Neuron (in vitro differentiated cells): ENCODE results near the gene AURKAIP1.
A peak's percentile ranks its signal among the peaks of the same experiment; 100 is the strongest.

ENCODE experiments used
- H2AFZ ChIP-seq: one replicate; pipeline ENCODE4 v1.6.1; 2013; ENCODE audit warnings: low read depth, mild to moderate bottlenecking, inconsistent platforms, low read length, moderate library complexity
- H3K27me3 ChIP-seq: one replicate; pipeline ENCODE4 v1.6.1; 2013; ENCODE audit warnings: low read length; ENCODE audit not compliant: insufficient read depth
- H3K36me3 ChIP-seq: one replicate; pipeline ENCODE4 v1.6.1; 2013; ENCODE audit warnings: low read length; ENCODE audit not compliant: insufficient read depth
- H3K4me1 ChIP-seq: one replicate; pipeline ENCODE4 v1.6.1; 2013; ENCODE audit warnings: low read length; ENCODE audit not compliant: insufficient read depth
- H3K4me3 ChIP-seq: 2 replicates; pipeline ENCODE4 v1.5.1; 2013; ENCODE audit warnings: mild to moderate bottlenecking, low read length, moderate library complexity
- H3K9me3 ChIP-seq: one replicate; pipeline ENCODE4 v1.6.1; 2013; ENCODE audit warnings: low read length

Gene AURKAIP1

DNA sequence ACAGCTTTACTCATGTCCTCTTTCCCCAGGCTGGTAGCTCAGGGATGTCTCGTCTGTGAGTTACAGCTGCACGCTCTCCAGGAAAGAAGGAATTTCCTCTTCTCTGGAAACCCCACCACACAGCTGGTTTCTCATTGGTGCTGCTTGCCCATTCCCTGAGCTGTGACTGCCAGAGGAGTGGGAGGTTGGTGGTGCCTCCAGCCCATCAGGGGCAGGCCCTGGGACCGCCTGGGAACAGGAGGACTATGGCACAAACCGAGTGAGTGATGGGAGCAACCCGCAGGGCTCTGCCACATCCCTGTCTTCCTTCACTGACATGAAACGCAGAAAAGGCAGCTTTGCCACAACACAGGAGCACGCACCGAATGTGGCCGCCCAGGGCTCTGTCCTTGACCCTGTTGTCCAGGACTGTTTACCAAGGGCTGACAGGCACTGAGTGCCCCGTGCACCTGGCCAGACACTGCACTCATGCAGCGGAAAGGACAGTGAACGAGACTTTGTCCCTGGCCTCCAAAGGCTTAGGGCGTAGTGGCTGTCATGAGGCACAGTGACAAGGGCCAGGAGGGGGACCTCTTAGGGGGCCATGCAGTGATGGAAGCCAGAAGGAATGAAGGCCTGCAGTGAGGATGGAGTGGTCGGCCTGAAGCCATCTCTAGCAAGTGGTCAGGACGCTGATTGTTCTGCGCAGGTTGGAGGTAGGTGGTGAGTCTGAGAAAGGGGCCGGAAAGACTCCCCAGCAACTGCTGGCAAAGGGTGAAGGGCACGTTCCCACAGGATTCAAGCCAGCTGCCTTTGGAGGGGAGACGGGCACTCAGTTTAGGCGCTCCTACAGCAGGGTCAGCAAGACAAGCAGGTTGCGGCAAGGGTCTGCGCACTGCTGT lies 25.8 kb upstream of the AURKAIP1 start:
- no peaks in the 10 kb centered on the region for H3K27me3 ChIP-seq
- H2AFZ ChIP-seq = no peak overlapping the region
- H3K9me3 ChIP-seq = no peaks in the 10 kb centered on the region
- peaks cover 56% of the 10 kb centered on the region for H3K36me3 ChIP-seq
- H3K4me1 ChIP-seq = peaks cover 22% of the 10 kb centered on the region
- peak overlapping the region; percentile 66 for H3K4me3 ChIP-seq

DNA sequence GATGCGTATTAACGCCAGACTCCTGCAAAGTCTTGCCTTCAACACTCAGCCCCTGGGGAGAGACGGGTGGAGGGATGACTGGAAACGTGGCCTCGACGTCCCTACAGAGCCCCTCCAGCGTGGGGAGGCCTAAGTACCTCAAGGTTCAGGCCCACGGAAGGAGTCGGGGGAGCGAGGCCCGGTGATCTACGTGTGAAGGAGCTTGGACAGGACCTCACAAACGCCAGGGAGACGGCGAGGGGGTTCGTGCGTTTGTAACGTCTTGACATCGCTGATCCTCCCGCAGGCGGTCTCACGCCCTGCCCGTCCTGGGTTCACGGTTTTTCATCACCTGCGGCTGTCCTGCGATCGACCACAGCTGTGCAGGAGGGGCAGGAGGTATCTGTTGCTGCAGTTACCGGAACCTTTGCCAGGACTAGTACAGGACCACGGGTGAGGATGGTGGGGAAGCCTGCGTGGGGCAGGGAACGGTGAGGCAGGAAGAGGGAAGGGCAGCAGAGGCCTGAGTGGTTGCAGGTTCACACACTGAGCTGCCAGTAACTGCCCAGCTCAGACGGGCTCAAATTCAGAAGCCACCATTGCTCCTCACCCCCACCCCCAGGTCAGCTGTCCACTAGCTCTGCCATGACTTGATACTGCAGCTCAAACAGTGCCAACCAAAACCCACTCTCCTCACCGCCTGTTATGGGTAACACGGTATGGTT lies 25.0 kb upstream of the AURKAIP1 start:
- Histone ChIP-seq H3K4me1 (peaks cover 22% of the 10 kb centered on the region), H2AFZ (no peak overlapping the region), H3K9me3 (no peaks in the 10 kb centered on the region), H3K4me3 (peak overlapping the region; percentile 66), H3K27me3 (no peaks in the 10 kb centered on the region), H3K36me3 (peaks cover 55% of the 10 kb centered on the region)

DNA sequence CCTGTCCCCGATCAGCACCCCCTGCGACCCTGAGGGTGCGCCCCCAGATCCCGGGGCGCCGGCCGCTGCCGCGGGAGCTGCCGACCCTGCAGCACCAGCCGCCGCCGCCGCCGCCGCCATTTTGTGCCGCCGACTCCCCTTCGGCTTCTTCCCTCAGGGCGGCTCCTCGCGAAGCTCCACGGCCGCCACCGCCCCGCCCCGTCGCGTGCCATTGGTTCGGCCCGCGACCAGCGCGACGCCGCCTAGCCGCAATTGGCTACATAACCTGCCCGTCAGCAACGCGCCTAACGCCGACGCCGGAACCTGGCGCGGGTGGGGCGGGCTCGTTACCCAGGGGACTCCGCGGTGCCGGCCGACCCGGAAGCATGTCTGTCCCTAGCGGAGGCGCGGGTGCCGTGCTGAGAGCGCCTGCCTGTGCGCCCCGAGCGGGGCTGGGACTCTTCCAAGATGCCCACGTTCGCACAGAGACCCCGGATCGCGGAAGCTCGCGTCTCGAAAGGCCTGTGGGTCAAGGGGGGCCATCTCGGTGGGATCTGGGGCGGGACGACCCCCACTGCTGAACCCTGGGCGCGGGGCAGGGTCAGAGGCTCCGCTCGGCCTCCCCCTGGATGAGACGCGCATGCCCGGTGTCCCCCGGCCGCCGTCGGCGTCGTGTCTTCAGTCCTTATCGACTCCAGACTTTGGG lies 24.3 kb upstream of the AURKAIP1 start, which contains the start of gene CCNL2:
CCNL2 (minus strand) TSS at position 149 of the 685 bp plus-strand sequence; CDS start at position 120, 29 bp downstream.
- H3K9me3 ChIP-seq = no peaks in the 10 kb centered on the region
- peaks cover 50% of the 10 kb centered on the region for H3K36me3 ChIP-seq
- peak within 1 kb of the TSS; percentile 72 for H3K4me3 ChIP-seq
- no peaks in the 10 kb centered on the region for H3K27me3 ChIP-seq
- peaks cover 22% of the 10 kb centered on the region for H3K4me1 ChIP-seq
- H2AFZ ChIP-seq = peak within 1 kb of the TSS; percentile 44

DNA sequence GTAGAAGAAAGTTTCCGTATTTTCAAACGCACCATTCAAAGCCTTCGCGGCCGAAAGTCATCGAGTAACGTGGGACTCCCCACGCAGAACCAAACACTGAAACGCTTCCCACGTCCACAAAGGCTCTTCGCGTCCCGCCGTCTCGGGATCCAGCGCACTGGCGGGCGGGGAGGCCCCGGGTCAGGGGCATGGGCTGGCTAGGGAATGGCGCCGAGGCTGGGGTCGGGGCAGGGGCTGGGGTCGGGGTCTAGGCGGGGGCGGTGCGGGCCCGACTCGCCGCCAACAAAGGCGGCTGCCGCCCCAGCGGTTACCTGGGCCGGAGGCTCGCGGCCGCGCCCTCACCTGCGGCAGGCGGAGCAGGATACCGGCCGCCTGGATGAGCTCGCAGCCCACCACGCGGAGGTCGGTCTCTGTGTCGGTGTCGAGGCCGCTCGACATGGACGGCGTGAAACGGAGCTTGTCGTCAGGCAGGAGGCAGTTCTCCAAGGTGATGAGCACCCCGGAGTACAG lies 23.7 kb upstream of the AURKAIP1 start:
- Histone ChIP-seq H3K4me1 (peaks cover 22% of the 10 kb centered on the region), H3K27me3 (no peaks in the 10 kb centered on the region), H2AFZ (peak overlapping the region; percentile 44), H3K36me3 (peaks cover 53% of the 10 kb centered on the region), H3K9me3 (no peaks in the 10 kb centered on the region), H3K4me3 (peak overlapping the region; percentile 72)

- peaks cover 22% of the 10 kb centered on the region for H3K4me1 ChIP-seq
- H3K9me3 ChIP-seq = no peaks in the 10 kb centered on the region
- H3K27me3 ChIP-seq = no peaks in the 10 kb centered on the region
- H3K4me3 ChIP-seq = peak overlapping the region; percentile 72
- peaks cover 56% of the 10 kb centered on the region for H3K36me3 ChIP-seq
- no peak overlapping the region for H2AFZ ChIP-seq
Measured at GRCh38 chr1:1397839-1398523, 23.0 kb upstream of the AURKAIP1 start.

DNA sequence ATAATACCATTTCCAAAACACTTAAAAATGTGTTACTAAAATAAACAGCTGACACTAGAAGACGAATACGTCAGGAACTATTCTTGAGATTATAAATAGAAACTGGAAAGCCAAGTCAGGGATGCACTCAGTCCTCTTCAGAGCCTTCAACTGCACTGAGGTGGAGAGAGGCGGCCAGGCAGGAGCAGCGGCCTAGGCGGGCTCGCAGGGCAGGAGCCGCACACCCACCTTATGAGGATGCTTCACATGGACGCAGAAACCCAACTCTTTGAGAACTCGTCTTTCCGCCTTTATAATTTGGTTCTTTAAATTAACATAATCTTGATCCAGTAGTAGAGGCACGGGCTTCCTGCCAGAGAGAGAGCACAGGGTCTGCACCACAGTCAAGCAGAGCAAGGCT lies 20.2 kb upstream of the AURKAIP1 start:
- H3K4me3 ChIP-seq = no peak overlapping the region
- H3K27me3 ChIP-seq = no peaks in the 10 kb centered on the region
- peaks cover 63% of the 10 kb centered on the region for H3K36me3 ChIP-seq
- H2AFZ ChIP-seq = no peak overlapping the region
- no peaks in the 10 kb centered on the region for H3K9me3 ChIP-seq
- peaks cover 11% of the 10 kb centered on the region for H3K4me1 ChIP-seq

DNA sequence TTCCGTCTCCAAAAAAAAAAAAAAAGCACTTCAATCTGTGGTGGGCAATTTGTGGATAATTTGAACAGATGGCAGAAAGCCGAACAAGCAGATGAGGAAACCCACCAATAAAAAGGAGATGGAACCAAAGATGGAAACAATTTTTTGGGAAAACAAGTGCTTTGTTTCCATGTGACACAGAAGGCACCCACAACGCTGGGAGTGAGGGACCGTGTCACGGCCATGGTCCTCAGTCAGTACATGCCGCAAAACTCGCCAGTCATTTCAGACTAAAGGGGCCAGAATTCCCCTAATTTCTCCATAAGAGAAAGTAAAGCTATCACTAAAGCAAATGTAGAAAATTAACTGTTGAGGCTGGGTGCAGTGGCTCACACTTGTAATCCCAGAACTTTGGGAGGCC lies 19.1 kb upstream of the AURKAIP1 start:
- Histone ChIP-seq H3K4me3 (no peak overlapping the region), H3K4me1 (peaks cover 8% of the 10 kb centered on the region), H3K27me3 (no peaks in the 10 kb centered on the region), H3K9me3 (no peaks in the 10 kb centered on the region), H2AFZ (no peak overlapping the region), H3K36me3 (peaks cover 73% of the 10 kb centered on the region)

DNA sequence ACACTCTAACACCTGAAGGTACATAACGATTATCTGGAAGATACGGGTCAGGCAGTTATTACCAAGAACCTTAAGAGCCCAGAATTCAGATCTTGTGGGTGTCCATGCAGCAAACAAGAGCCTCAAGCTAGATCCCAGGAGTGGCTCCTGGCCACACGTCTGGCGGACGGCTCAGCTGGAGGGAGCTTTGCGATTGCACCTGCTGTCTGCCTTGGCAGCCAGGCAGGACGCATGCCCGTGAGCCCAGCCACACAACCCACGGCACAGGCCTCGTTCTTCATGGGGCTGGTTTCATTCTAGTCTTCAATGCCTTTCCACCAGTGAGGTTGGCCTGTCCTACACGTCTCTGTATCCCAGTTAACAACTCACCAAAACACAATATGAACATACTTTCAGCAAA lies 18.4 kb upstream of the AURKAIP1 start:
- Histone ChIP-seq H3K9me3 (no peaks in the 10 kb centered on the region), H3K4me1 (peaks cover 8% of the 10 kb centered on the region), H3K27me3 (no peaks in the 10 kb centered on the region), H3K36me3 (peaks cover 78% of the 10 kb centered on the region), H3K4me3 (no peak overlapping the region), H2AFZ (no peak overlapping the region)

DNA sequence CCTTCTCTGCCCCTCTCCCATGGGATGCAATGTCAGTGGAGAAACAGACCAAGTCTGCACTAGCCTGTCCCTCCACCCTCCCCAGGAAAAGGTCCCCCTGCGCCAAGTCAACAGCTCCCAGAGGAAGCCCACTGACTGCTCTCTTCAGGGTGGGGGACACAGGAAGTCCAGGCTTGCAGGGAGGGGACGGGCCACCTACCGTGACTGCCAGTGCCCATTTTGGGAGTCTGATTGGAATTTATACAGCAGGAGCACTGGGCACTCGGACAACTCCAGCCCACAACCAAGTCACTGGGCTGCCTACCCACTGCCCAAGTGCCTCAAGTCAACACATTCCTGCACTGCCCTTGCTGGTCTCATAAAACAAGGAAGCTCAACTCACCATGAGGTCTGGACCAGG lies 18.0 kb upstream of the AURKAIP1 start:
- Histone ChIP-seq H3K36me3 (peaks cover 79% of the 10 kb centered on the region), H3K4me3 (no peak overlapping the region), H3K9me3 (no peaks in the 10 kb centered on the region), H3K27me3 (no peaks in the 10 kb centered on the region), H2AFZ (no peak overlapping the region), H3K4me1 (peaks cover 5% of the 10 kb centered on the region)

DNA sequence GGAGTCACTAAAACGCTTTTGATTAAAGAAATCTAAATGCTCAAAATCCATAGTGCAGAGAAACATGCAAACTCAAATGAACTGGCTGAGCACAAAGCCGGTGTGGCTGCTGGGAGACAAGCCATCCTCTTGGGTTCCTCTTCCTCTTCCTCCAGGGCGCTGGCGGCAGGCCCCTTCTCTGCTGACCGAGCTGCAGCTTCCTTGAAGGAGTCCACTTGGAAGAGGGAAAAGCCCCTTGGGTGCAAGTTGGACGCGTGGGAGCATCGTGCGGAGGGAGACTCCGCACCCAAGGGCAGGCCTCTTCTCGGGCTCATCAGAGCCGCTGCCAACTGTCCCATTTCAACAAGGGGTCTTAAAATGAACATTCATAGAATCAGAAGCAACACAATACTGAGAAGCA lies 16.2 kb upstream of the AURKAIP1 start:
- no peaks in the 10 kb centered on the region for H3K4me1 ChIP-seq
- H3K36me3 ChIP-seq = peaks cover 85% of the 10 kb centered on the region
- H3K4me3 ChIP-seq = no peak overlapping the region
- no peaks in the 10 kb centered on the region for H3K27me3 ChIP-seq
- H2AFZ ChIP-seq = no peak overlapping the region
- H3K9me3 ChIP-seq = no peaks in the 10 kb centered on the region

GRCh38 chr1:1390675-1391074 lies 15.7 kb upstream of the AURKAIP1 start:
- Histone ChIP-seq H3K9me3 (peaks cover 3% of the 10 kb centered on the region), H2AFZ (no peak overlapping the region), H3K4me1 (no peaks in the 10 kb centered on the region), H3K27me3 (no peaks in the 10 kb centered on the region), H3K4me3 (no peak overlapping the region), H3K36me3 (peaks cover 90% of the 10 kb centered on the region)

DNA sequence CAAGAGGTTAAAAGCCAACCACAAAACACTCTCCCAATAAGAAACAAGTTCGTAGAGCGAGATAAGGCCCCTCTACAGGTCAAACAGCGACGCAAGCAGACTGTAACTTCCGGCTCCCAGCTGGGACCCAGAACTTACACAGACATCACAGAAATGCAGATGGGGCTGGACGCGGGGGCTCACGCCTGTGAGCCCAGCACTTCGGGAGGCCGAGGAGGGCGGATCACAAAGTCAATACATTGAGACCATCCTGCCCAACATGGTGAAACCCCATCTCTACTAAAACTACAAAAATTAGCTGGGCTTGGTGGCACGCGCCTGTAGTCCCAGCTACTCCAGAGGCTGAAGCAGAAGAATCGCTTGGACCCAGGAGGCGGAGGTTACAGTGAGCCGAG lies 13.1 kb upstream of the AURKAIP1 start:
- Histone ChIP-seq H3K4me1 (no peaks in the 10 kb centered on the region), H3K27me3 (no peaks in the 10 kb centered on the region), H3K4me3 (no peak overlapping the region), H2AFZ (no peak overlapping the region), H3K36me3 (peaks cover 79% of the 10 kb centered on the region), H3K9me3 (peaks cover 6% of the 10 kb centered on the region)
